Skeletal muscle tissue (tissue), 4 donors: Measurements from ENCODE around the gene TMEM255B. TPM values are rescaled to one million over a fixed set of nuclear protein-coding genes. Genes with fewer than 3 reads are reported as not detected.

ENCODE experiments used
- H3K27ac ChIP-seq: one replicate; pipeline ENCODE4 v1.7.0; 2013; ENCODE audit warnings: mild to moderate bottlenecking, low read depth, low read length, inconsistent platforms
- H3K27me3 ChIP-seq, 3 donors: one replicate each; pipeline ENCODE4 v1.7.0; 2013; ENCODE audit warnings: low read length in 3 of 3; ENCODE audit not compliant: control insufficient read depth in 3 of 3, insufficient read depth in 3 of 3
- H3K36me3 ChIP-seq, 3 donors: one replicate each; pipeline ENCODE4 v1.7.0; 2013; ENCODE audit warnings: low read length in 3 of 3; ENCODE audit not compliant: control insufficient read depth in 3 of 3, insufficient read depth in 3 of 3
- H3K4me1 ChIP-seq, 3 donors: one replicate each; pipeline ENCODE4 v1.7.0; 2013; ENCODE audit warnings: low read length in 3 of 3, mild to moderate bottlenecking in 3 of 3; ENCODE audit not compliant: control insufficient read depth in 3 of 3, insufficient read depth in 3 of 3
- H3K4me3 ChIP-seq, 3 donors: one replicate each; pipeline ENCODE4 v1.7.0; 2013; ENCODE audit warnings: low read length in 3 of 3
- H3K9ac ChIP-seq, 3 donors: one replicate each; pipeline ENCODE4 v1.7.0; 2013; ENCODE audit warnings: low read length in 3 of 3, mild to moderate bottlenecking in 3 of 3, moderate library complexity in 2 of 3, low read depth in 1 of 3
- H3K9me3 ChIP-seq, 3 donors: one replicate each; pipeline ENCODE4 v1.7.0; 2013; ENCODE audit warnings: low read length in 3 of 3; ENCODE audit not compliant: control insufficient read depth in 3 of 3
- total RNA-seq: library from RNA; depleted of rRNA; stranded (reverse); fragments of >200 nt; gene quantifications from one replicate; pipeline ENCODE4 v1.2.3, GENCODE V29; 2014
- donor health status: Osteomylitis.

TMEM255B gene
- total RNA-seq, 1 donor from 2014 or later = 2.6 TPM

DNA sequence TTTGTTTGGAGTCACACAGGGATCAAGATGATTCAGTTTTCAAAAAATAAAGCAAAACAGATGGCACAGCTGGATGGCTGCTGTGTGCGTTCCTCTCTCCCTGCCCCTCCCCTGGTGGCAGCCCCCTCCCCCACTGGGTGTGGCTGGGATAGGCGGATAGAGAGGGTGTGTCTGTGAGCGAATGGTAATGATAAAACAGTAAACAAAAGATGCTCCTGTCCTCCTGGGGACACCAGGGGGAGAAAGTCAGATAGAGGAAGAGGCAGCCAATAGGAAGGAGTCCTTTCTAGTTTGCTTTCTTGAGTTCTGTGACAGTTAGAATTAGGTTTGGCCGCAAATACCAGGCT, 6.5 kb downstream of the TMEM255B start:
- Histone ChIP-seq H3K36me3 (peaks cover 0 to 2% (median 2%) of the 10 kb centered on the region in 3 donors), H3K9me3 (no peaks in the 10 kb centered on the region), H3K4me3 (no peak overlapping the region), H3K27me3 (peaks cover 25 to 28% (median 25%) of the 10 kb centered on the region in 3 donors), H3K4me1 (no peaks in the 10 kb centered on the region), H3K27ac (no peak overlapping the region), H3K9ac (no peak overlapping the region)

GRCh38 chr13:113766035-113766800, 7.2 kb downstream of the TMEM255B start:
- Histone ChIP-seq H3K4me3 (no peak overlapping the region), H3K27ac (no peak overlapping the region), H3K27me3 (peaks cover 20 to 24% (median 21%) of the 10 kb centered on the region in 3 donors), H3K4me1 (no peaks in the 10 kb centered on the region), H3K9ac (no peak overlapping the region), H3K36me3 (peaks cover 0 to 2% (median 2%) of the 10 kb centered on the region in 3 donors), H3K9me3 (no peaks in the 10 kb centered on the region)

GRCh38 chr13:113767366-113767765, 8.3 kb downstream of the TMEM255B start:
- Histone ChIP-seq H3K4me1 (no peaks in the 10 kb centered on the region), H3K9me3 (peaks cover 0 to 2% (median 0%) of the 10 kb centered on the region in 3 donors), H3K27me3 (peaks cover 14 to 19% (median 16%) of the 10 kb centered on the region in 3 donors), H3K4me3 (no peak overlapping the region), H3K36me3 (peaks cover 0 to 2% (median 2%) of the 10 kb centered on the region in 3 donors), H3K27ac (no peak overlapping the region), H3K9ac (no peak overlapping the region)

DNA sequence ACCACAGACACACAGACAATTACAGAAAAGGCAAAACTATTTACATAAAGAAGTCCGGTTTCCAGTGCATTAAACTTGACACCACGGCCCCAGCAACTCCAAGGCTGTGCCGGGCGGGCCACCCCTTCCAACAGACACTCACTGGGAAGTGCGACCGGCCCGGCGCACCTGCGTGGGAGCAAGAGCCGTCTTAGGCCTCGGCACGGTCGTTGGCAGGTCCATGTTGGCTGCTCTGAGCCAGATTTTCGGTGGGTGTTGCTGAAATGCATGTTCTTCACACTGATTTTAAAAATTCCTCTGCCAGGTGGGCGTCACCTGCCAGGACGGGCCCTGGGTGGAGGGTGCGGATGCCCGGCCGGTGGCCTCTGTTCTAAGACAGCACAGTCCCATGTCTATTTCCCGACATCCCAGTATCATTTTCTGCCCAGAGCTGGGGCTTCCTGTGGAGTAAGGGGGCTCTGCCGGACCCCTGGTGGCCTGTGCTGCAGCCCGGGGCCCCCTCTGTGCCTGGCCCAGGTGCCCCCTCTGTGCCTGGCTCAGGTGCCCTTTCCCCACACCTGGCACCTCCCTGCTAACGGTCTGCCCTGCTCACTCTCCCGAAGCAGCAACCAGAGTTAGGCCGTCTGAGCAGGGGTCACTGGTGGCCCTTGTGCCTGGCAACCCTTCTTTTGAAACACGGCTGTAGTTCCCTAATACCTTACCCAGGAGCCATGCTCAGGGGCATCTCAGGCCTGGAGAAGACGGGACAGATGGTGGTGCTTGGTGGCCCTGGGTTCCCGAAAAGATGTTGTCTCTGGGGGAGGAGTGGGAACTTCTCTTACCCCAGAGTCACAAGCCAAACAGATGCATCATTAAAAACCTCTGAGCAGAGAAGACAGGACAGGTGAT, 9.2 kb downstream of the TMEM255B start:
- H3K4me3 ChIP-seq = no peak overlapping the region
- no peak overlapping the region for H3K27ac ChIP-seq
- peaks cover 10 to 14% (median 12%) of the 10 kb centered on the region in 3 donors for H3K27me3 ChIP-seq
- H3K4me1 ChIP-seq = no peaks in the 10 kb centered on the region
- H3K9ac ChIP-seq = no peak overlapping the region
- peaks cover 0 to 2% (median 2%) of the 10 kb centered on the region in 3 donors for H3K36me3 ChIP-seq
- H3K9me3 ChIP-seq = peaks cover 0 to 2% (median 0%) of the 10 kb centered on the region in 3 donors

- no peak overlapping the region for H3K27ac ChIP-seq
- peaks cover 0 to 2% (median 0%) of the 10 kb centered on the region in 3 donors for H3K9me3 ChIP-seq
- H3K9ac ChIP-seq = no peak overlapping the region
- peaks cover 0 to 2% (median 0%) of the 10 kb centered on the region in 3 donors for H3K36me3 ChIP-seq
- H3K4me1 ChIP-seq = no peaks in the 10 kb centered on the region
- no peak overlapping the region for H3K4me3 ChIP-seq
- H3K27me3 ChIP-seq = peaks cover 8 to 14% (median 9%) of the 10 kb centered on the region in 3 donors
Observed at GRCh38 chr13:113769106-113769505, 10.1 kb downstream of the TMEM255B start.

DNA sequence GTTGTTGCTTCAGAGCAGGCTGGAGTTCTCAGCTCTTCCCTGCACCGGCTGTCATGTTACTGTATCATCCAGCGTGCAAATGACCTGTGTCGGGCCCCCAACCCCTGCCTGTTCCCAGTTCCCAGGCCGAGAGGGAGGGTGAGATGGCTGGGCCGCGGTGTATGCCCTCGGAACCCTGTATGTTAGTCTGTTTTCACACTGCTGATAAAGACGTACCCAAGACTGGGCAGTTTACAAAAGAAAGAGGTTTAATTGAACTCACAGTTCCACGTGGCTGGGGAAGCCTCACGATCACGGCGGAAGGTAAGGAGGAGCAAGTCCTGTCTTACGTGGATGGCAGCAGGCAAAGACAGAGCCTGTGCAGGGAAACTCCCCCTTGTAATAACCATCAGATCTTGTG, 10.9 kb downstream of the TMEM255B start:
- Histone ChIP-seq H3K9ac (no peak overlapping the region), H3K27ac (no peak overlapping the region), H3K4me1 (peaks cover 2 to 6% (median 2%) of the 10 kb centered on the region in 3 donors), H3K27me3 (peaks cover 12 to 16% (median 12%) of the 10 kb centered on the region in 3 donors), H3K4me3 (no peak overlapping the region), H3K36me3 (peaks cover 0 to 2% (median 0%) of the 10 kb centered on the region in 3 donors), H3K9me3 (peaks cover 0 to 2% (median 0%) of the 10 kb centered on the region in 3 donors)

GRCh38 chr13:113770441-113770840, 11.4 kb downstream of the TMEM255B start:
- Histone ChIP-seq H3K27me3 (peaks cover 17 to 22% (median 17%) of the 10 kb centered on the region in 3 donors), H3K36me3 (peaks cover 0 to 2% (median 0%) of the 10 kb centered on the region in 3 donors), H3K4me3 (no peak overlapping the region), H3K9me3 (peaks cover 0 to 2% (median 0%) of the 10 kb centered on the region in 3 donors), H3K27ac (no peak overlapping the region), H3K9ac (no peak overlapping the region), H3K4me1 (peaks cover 2 to 6% (median 2%) of the 10 kb centered on the region in 3 donors)

GRCh38 chr13:113770937-113771336, 11.9 kb downstream of the TMEM255B start:
- no peak overlapping the region for H3K4me3 ChIP-seq
- peaks cover 0 to 2% (median 0%) of the 10 kb centered on the region in 3 donors for H3K36me3 ChIP-seq
- H3K9me3 ChIP-seq = peaks cover 0 to 2% (median 0%) of the 10 kb centered on the region in 3 donors
- no peak overlapping the region for H3K9ac ChIP-seq
- peaks cover 20 to 25% (median 22%) of the 10 kb centered on the region in 3 donors for H3K27me3 ChIP-seq
- peaks cover 2 to 6% (median 2%) of the 10 kb centered on the region in 3 donors for H3K4me1 ChIP-seq
- H3K27ac ChIP-seq = no peak overlapping the region

DNA sequence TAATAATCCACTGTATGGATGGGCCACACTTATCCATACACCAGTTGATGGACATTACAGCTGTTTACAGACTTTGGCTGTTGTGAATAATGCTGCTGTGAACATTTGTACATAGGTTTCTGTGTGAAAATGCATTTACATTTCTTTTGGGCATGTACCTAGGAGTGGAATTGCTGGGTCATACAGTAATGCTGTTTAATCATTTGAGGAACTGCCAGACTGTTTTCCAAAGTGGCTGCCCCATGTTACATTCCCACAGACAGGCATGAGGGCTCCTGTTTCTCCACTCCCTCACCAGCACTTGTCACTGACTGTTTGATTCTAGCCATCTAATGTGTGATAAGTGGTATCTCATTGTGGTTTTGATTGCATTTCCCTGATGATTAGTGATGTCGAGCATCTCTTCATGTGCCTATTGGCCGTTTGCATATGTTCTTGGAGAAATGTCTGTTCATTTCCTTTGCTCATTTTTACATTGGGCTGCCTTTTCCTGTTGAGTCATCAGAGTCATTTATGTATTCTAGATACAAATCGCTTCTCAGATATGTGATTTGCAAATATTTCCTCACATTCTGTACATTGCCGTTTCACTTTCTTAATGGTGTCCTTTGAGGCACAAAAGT, 12.8 kb downstream of the TMEM255B start:
- H3K4me1 ChIP-seq = peaks cover 2 to 6% (median 2%) of the 10 kb centered on the region in 3 donors
- H3K27me3 ChIP-seq = peaks cover 22 to 29% (median 28%) of the 10 kb centered on the region in 3 donors
- H3K4me3 ChIP-seq = no peak overlapping the region
- H3K27ac ChIP-seq = no peak overlapping the region
- peaks cover 0 to 2% (median 0%) of the 10 kb centered on the region in 3 donors for H3K36me3 ChIP-seq
- no peak overlapping the region for H3K9ac ChIP-seq
- H3K9me3 ChIP-seq = peaks cover 0 to 2% (median 0%) of the 10 kb centered on the region in 3 donors
